Ramos (cell line): ENCODE results near the gene SEC24D.
"Not testable (repeated sequence)": the region's sequence is repeated elsewhere in the genome, so short reads cannot be mapped to it uniquely, and the experiment has no call there.

ENCODE experiments used
- in situ Hi-C: fragments of 300-500 bp; cut with MboI; formaldehyde crosslinking; loops from one replicate; pipeline ENCODE4 v1.14.3; 2022; ENCODE audit warnings: low sequenced_read_pairs; ENCODE audit not compliant: unreplicated experiment

The SEC24D gene

GRCh38 chr4:118814058-118814457 is 21.9 kb downstream of the SEC24D start:
- in situ Hi-C loops: no loop called here

GRCh38 chr4:118813561-118813960 is 22.4 kb downstream of the SEC24D start:
- in situ Hi-C loops: no loop called here

- in situ Hi-C loops: no loop called here
Observed at GRCh38 chr4:118811832-118812231, 24.1 kb downstream of the SEC24D start.

GRCh38 chr4:118810991-118811764 is 24.7 kb downstream of the SEC24D start:
- in situ Hi-C loops: no loop called here

GRCh38 chr4:118807659-118808058 is 28.3 kb downstream of the SEC24D start:
- in situ Hi-C loops: no loop called here

GRCh38 chr4:118803253-118803652 is 32.7 kb downstream of the SEC24D start:
- in situ Hi-C loops: no loop called here

GRCh38 chr4:118801895-118802575 is 33.9 kb downstream of the SEC24D start:
- in situ Hi-C loops: no loop called here

GRCh38 chr4:118799231-118799942 is 36.5 kb downstream of the SEC24D start:
- in situ Hi-C loops: no loop called here

- in situ Hi-C loops: no loop called here
Observed at GRCh38 chr4:118798658-118799057, 37.3 kb downstream of the SEC24D start.

GRCh38 chr4:118797558-118798142 is 38.3 kb downstream of the SEC24D start:
- in situ Hi-C loops: no loop called here

- in situ Hi-C loops: not testable (repeated sequence)
Observed at GRCh38 chr4:118791690-118792446, 44.1 kb downstream of the SEC24D start.

GRCh38 chr4:118790544-118790943 is 45.4 kb downstream of the SEC24D start:
- in situ Hi-C loops: no loop called here

GRCh38 chr4:118788911-118789310 is 47.0 kb downstream of the SEC24D start:
- in situ Hi-C loops: no loop called here

GRCh38 chr4:118787844-118788380 is 48.0 kb downstream of the SEC24D start:
- in situ Hi-C loops: no loop called here

GRCh38 chr4:118784776-118785175 is 51.1 kb downstream of the SEC24D start:
- in situ Hi-C loops: no loop called here

GRCh38 chr4:118783887-118784286 is 52.0 kb downstream of the SEC24D start:
- in situ Hi-C loops: no loop called here

- in situ Hi-C loops: not testable (repeated sequence)
Observed at GRCh38 chr4:118782886-118783285, 53.0 kb downstream of the SEC24D start.

GRCh38 chr4:118777649-118778048 is 58.3 kb downstream of the SEC24D start:
- in situ Hi-C loops: not testable (repeated sequence)

- in situ Hi-C loops: not testable (repeated sequence)
Observed at GRCh38 chr4:118776955-118777640, 58.8 kb downstream of the SEC24D start.
